A549 (cell line): ENCODE data around the gene SMPD2. TPM values are rescaled to one million over a fixed set of nuclear protein-coding genes. Genes with fewer than 3 reads are reported as not detected.

Source experiments
- ATAC-seq, 2 experiments: fragments of 200-7000 bp in 1 of 2; fragments of >200 bp in 1 of 2; cut with Nextera tagmentation in 1 of 2; cut with Tn5 transposase in 1 of 2; 3 replicates each; pipeline versions ENCODE4 v1.8.0 to v1.9.1; 2018 to 2020; ENCODE audit warnings: mild to moderate bottlenecking in 1 of 2, moderate library complexity in 1 of 2
- CTCF ChIA-PET: fragments of 300-600 bp; sonication (Branson Sonifier 250); formaldehyde crosslinking; extraction: SDS; loops from one replicate; lab custom pipeline; 2021; ENCODE audit warnings: antibody characterized with exemption, inconsistent platforms; lab: Yijun Ruan, JAX
- POLR2A ChIA-PET: fragments of 350-600 bp; formaldehyde crosslinking; extraction: SDS; loops from one replicate; lab custom pipeline; 2021; ENCODE audit warnings: antibody characterized with exemption, inconsistent platforms; lab: Yijun Ruan, JAX
- DNase-seq, 2 experiments: peaks; one replicate each; pipeline versions ENCODE4 v3.0.0 to v3.0.0-alpha.2; 2011 to 2016; ENCODE audit warnings: low read depth in 1 of 2, low spot score in 1 of 2
- FAIRE-seq: peaks from 2 replicates; lab custom pipeline; 2011; peaks lifted over from hg19 to GRCh38; lab: Jason Lieb, UNC
- H3K27ac ChIP-seq, 2 experiments: fragments of >200 bp; sonication (Bioruptor Twin); formaldehyde crosslinking; 3 replicates each; pipeline ENCODE4 v1.5.1; 2016 to 2017
- H3K4me1 ChIP-seq: fragments of >200 bp; sonication (Bioruptor Twin); formaldehyde crosslinking; 3 replicates; pipeline ENCODE4 v1.6.1; 2016
- H3K4me2 ChIP-seq: fragments of >200 bp; sonication (Bioruptor Twin); formaldehyde crosslinking; 3 replicates; pipeline ENCODE4 v1.6.1; 2016
- H3K4me3 ChIP-seq: fragments of >200 bp; sonication (Bioruptor Twin); formaldehyde crosslinking; 3 replicates; pipeline ENCODE4 v1.5.1; 2016
- H3K9me3 ChIP-seq: fragments of >200 bp; sonication (Bioruptor Twin); formaldehyde crosslinking; 3 replicates; pipeline ENCODE4 v1.6.1; 2016
- ATOH8 ChIP-seq: fragments of 250-450 bp; sonication (Bioruptor Pico); IDR thresholded peaks from 2 replicates; pipeline ENCODE4 v1.5.0; 2020; ENCODE audit warnings: low read depth, mild to moderate bottlenecking, moderate library complexity
- CBX2 ChIP-seq: fragments of 200-600 bp; sonication (generic); IDR thresholded peaks from 2 replicates; pipeline ENCODE4 v1.6.1; 2016; ENCODE audit warnings: low read depth, mild to moderate bottlenecking, borderline replicate concordance
- E2F6 ChIP-seq: IDR thresholded peaks from 2 replicates; pipeline ENCODE4 v1.6.1; 2012; ENCODE audit warnings: low read depth, borderline replicate concordance
- EHMT2 ChIP-seq: fragments of 200-600 bp; sonication (generic); IDR thresholded peaks from 2 replicates; pipeline ENCODE4 v1.6.1; 2016; ENCODE audit warnings: antibody characterized with exemption, low read depth, mild to moderate bottlenecking, moderate library complexity
- ELK1 ChIP-seq: fragments of 150-350 bp; IDR thresholded peaks from 2 replicates; pipeline ENCODE4 v1.6.1; 2014; ENCODE audit warnings: low read depth, mild to moderate bottlenecking, low read length
- EP300 ChIP-seq, 2 experiments: fragments of >200 bp; sonication (Bioruptor Twin); formaldehyde crosslinking; IDR thresholded peaks; 2 replicates in 1 of 2; 3 replicates in 1 of 2; pipeline ENCODE4 v1.6.1; 2016 to 2017
- ESRRA ChIP-seq: fragments of 150-350 bp; IDR thresholded peaks from 2 replicates; pipeline ENCODE4 v1.6.1; 2014; ENCODE audit warnings: mild to moderate bottlenecking, low read length, borderline replicate concordance
- HOXB13 ChIP-seq: fragments of 250-450 bp; sonication (Bioruptor Pico); IDR thresholded peaks from 2 replicates; pipeline ENCODE4 v1.5.0; 2020; ENCODE audit warnings: low read depth, mild to moderate bottlenecking, moderate library complexity
- KDM1A ChIP-seq: fragments of 200-600 bp; sonication (generic); IDR thresholded peaks from 2 replicates; pipeline ENCODE4 v1.6.1; 2016; ENCODE audit warnings: low read depth, mild to moderate bottlenecking
- KDM5A ChIP-seq: fragments of 200-600 bp; sonication (generic); IDR thresholded peaks from 2 replicates; pipeline ENCODE4 v1.6.1; 2016; ENCODE audit warnings: antibody characterized with exemption, mild to moderate bottlenecking
- MAX ChIP-seq: IDR thresholded peaks from 2 replicates; pipeline ENCODE4 v1.6.1; 2012
- MAZ ChIP-seq: fragments of 150-350 bp; IDR thresholded peaks from 2 replicates; pipeline ENCODE4 v1.6.1; 2014; ENCODE audit warnings: antibody characterized with exemption, low read depth, low read length, borderline replicate concordance
- MYC ChIP-seq: IDR thresholded peaks from 2 replicates; pipeline ENCODE4 v1.6.1; 2012; ENCODE audit warnings: mild to moderate bottlenecking, inconsistent platforms, low read length, improper control_type of control experiment, borderline replicate concordance
- PHF8 ChIP-seq: fragments of 200-600 bp; sonication (generic); IDR thresholded peaks from 2 replicates; pipeline ENCODE4 v1.6.1; 2016; ENCODE audit warnings: low read depth, mild to moderate bottlenecking, antibody characterized with exemption, moderate library complexity, borderline replicate concordance
- POLR2A ChIP-seq: IDR thresholded peaks from 2 replicates; pipeline ENCODE4 v1.6.1; 2012; ENCODE audit warnings: mild to moderate bottlenecking, low read length
- POLR2AphosphoS2 ChIP-seq: conservative IDR thresholded peaks from 2 replicates; pipeline ENCODE4 v1.6.1; 2012; ENCODE audit warnings: low read length, improper control_type of control experiment, inconsistent platforms
- REST ChIP-seq: fragments of 200-600 bp; sonication (generic); IDR thresholded peaks from 2 replicates; pipeline ENCODE4 v1.6.1; 2016; ENCODE audit warnings: antibody characterized with exemption, mild to moderate bottlenecking, moderate library complexity
- RNF2 ChIP-seq: fragments of 200-600 bp; sonication (generic); IDR thresholded peaks from 2 replicates; pipeline ENCODE4 v1.6.1; 2016; ENCODE audit warnings: low read depth, mild to moderate bottlenecking, antibody characterized with exemption, moderate library complexity, borderline replicate concordance
- USF2 ChIP-seq: fragments of 450-650 bp; IDR thresholded peaks from 2 replicates; pipeline ENCODE4 v1.6.1; 2014; ENCODE audit warnings: antibody characterized with exemption
- ZC3H11A ChIP-seq: fragments of 450-650 bp; IDR thresholded peaks from 2 replicates; pipeline ENCODE4 v1.6.1; 2014; ENCODE audit warnings: antibody characterized with exemption, mild to moderate bottlenecking
- ZFP36 ChIP-seq: fragments of 450-650 bp; IDR thresholded peaks from 2 replicates; pipeline ENCODE4 v1.6.1; 2014; ENCODE audit warnings: borderline replicate concordance; ENCODE audit not compliant: partially characterized antibody
- ZSCAN20 ChIP-seq: fragments of 250-450 bp; sonication (Bioruptor Pico); IDR thresholded peaks from 2 replicates; pipeline ENCODE4 v1.8.0; 2022; ENCODE audit warnings: mild to moderate bottlenecking, moderate library complexity
- WGBS: methylation state at CpG from one replicate; pipeline ENCODE4 v1.1.6; 2017; ENCODE audit errors: missing lambda C conversion rate; 5-methylcytosine and 5-hydroxymethylcytosine counted together
- polyA plus RNA-seq, 4 experiments: library from polyadenylated mRNA; depleted of rRNA in 3 of 4; stranded (reverse); fragments of >200 nt; fragmentation: RNase III in 1 of 4; extraction: RNeasy Plus Mini Kit Qiagen cat#74134 plus additional on column Dnase treatment in 1 of 4; gene quantifications; 2 replicates in 3 of 4; 3 replicates in 1 of 4; pipeline ENCODE4 v1.2.3, GENCODE V29; 2011 to 2017

Gene SMPD2
- polyA plus RNA-seq, 2 of the 4 experiments (the other 2 are of a cell fraction), result 9.6 to 10.0 TPM

GRCh38 chr6:109472132-109472995 lies 31.8 kb downstream of the SMPD2 start:
- DNase-seq, result no peak
- H3K27ac ChIP-seq, result no peak overlapping the region
- POLR2A ChIA-PET, result no interaction called here
- TF ChIP-seq CBX2 (no peak), EP300 (IDR thresholded peaks at IDR 0.05) (no peak), KDM5A (no peak), E2F6 (no peak)
- TF ChIP-seq, all 56 proteins: peak for 0
- H3K4me3 ChIP-seq, result no peak overlapping the region
- no peak for ATAC-seq
- peaks cover under 1% of the 10 kb centered on the region; the same call in 1 of the 3 replicates for H3K4me1 ChIP-seq
- CTCF ChIA-PET, result no interaction called here
- no peak overlapping the region for H3K4me2 ChIP-seq
- FAIRE-seq, result no peak
- no peaks in the 10 kb centered on the region for H3K9me3 ChIP-seq
- 95% methylated on average over 9 of the region's 9 CpGs for WGBS

GRCh38 chr6:109473120-109473519 lies 32.6 kb downstream of the SMPD2 start:
- Histone ChIP-seq H3K4me2 (no peak overlapping the region), H3K4me1 (peaks cover 8% of the 10 kb centered on the region; the same call in 1 of the 3 replicates), H3K27ac (no peak overlapping the region), H3K4me3 (no peak overlapping the region), H3K9me3 (no peaks in the 10 kb centered on the region)
- WGBS, result 88% methylated on average over 3 of the region's 3 CpGs
- ChIA-PET POLR2A (no interaction called here), CTCF (no interaction called here)
- TF ChIP-seq ATOH8 (no peak), MAZ (no peak), KDM1A (no peak), POLR2A (no peak), REST (no peak)
- no peak for ATAC-seq
- no peak for DNase-seq
- no peak for FAIRE-seq

- Histone ChIP-seq H3K4me2 (no peak overlapping the region), H3K4me3 (no peak overlapping the region), H3K27ac (no peak overlapping the region), H3K9me3 (no peaks in the 10 kb centered on the region), H3K4me1 (peaks cover 22% of the 10 kb centered on the region; the same call in 1 of the 3 replicates)
- DNase-seq, result no peak
- no peak for FAIRE-seq
- ATAC-seq, result no peak
- ChIA-PET CTCF (no interaction called here), POLR2A (no interaction called here)
- no peak for TF ChIP-seq ZC3H11A
- TF ChIP-seq ZFP36, result no peak
- no peak for TF ChIP-seq ELK1
- TF ChIP-seq USF2, result no peak
- TF ChIP-seq ZSCAN20 (CRISPR knock-in tag), result no peak
- no peak for TF ChIP-seq EHMT2
- no peak for TF ChIP-seq PHF8
- TF ChIP-seq RNF2, result no peak
- TF ChIP-seq HOXB13 (CRISPR knock-in tag), result no peak
- no peak for TF ChIP-seq MAX
- TF ChIP-seq ESRRA, result no peak
- TF ChIP-seq MYC, result no peak
- no peak for TF ChIP-seq POLR2AphosphoS2
- WGBS, result 92% methylated on average over 4 of the region's 4 CpGs
Observed at GRCh38 chr6:109474995-109475394, 34.5 kb downstream of the SMPD2 start.
